HG03442 (cell line): Measurements from ENCODE around the gene INTS6.

ENCODE experiments used
- ATAC-seq: cut with Tn5 transposase; IDR thresholded peaks from one replicate; pipeline ENCODE4 v1.9.1; 2021; ENCODE audit warnings: mild to moderate bottlenecking, moderate library complexity; ENCODE audit not compliant: unreplicated experiment

The INTS6 gene, protein sequence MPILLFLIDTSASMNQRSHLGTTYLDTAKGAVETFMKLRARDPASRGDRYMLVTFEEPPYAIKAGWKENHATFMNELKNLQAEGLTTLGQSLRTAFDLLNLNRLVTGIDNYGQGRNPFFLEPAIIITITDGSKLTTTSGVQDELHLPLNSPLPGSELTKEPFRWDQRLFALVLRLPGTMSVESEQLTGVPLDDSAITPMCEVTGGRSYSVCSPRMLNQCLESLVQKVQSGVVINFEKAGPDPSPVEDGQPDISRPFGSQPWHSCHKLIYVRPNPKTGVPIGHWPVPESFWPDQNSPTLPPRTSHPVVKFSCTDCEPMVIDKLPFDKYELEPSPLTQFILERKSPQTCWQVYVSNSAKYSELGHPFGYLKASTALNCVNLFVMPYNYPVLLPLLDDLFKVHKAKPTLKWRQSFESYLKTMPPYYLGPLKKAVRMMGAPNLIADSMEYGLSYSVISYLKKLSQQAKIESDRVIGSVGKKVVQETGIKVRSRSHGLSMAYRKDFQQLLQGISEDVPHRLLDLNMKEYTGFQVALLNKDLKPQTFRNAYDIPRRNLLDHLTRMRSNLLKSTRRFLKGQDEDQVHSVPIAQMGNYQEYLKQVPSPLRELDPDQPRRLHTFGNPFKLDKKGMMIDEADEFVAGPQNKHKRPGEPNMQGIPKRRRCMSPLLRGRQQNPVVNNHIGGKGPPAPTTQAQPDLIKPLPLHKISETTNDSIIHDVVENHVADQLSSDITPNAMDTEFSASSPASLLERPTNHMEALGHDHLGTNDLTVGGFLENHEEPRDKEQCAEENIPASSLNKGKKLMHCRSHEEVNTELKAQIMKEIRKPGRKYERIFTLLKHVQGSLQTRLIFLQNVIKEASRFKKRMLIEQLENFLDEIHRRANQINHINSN

GRCh38 chr13:51452361-51453206, at the start of gene INTS6:
Gene INTS6, minus strand, starts transcription at chr13:51453036. Its CDS starts 511 bp downstream, at chr13:51452525.
- peak; percentile 65 for ATAC-seq

GRCh38 chr13:51502153-51502651, 49.4 kb upstream of the INTS6 start:
- peak; percentile 96 for ATAC-seq

- ATAC-seq: peak; percentile 20
Measured at GRCh38 chr13:51501592-51502152, 48.8 kb upstream of the INTS6 start.

DNA sequence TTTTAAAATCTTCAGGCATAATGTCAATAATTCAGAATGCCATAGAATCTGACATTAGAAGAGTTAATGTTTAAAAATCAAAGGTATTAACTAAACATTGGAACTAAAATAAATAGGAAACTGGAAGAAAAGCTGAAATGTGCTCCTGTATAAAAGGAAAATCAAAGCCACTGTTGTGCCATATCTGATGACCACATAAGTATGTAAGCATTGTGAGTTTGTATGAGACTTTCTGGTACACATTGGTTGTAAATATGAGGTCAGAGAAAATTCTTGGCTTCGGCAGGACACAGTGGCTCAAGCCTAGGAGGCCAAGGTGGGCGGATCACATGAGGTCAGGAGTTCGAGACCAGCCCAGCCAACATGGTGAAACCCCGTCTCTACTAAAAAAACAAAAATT, 48.3 kb upstream of the INTS6 start:
- ATAC-seq: no peak

DNA sequence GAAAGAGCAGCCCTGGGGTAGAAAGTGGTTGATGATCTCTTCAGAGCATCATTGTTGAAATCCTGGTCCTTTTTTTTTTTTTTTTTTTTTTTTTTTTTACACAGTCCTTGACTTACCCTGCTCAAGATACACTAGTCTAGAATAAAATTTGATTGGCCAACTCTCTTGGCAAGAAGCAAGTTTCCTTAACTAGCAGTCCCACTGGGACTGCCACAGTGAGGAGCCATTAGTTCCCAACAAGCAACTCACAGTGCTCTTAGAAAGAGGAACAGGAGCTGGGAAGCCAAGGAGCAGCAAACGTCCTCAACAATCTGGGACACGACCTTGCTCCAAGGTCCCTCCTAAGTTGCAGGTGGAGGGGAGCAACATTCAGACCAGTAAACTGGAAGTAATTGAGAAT, 47.9 kb upstream of the INTS6 start:
- no peak for ATAC-seq

DNA sequence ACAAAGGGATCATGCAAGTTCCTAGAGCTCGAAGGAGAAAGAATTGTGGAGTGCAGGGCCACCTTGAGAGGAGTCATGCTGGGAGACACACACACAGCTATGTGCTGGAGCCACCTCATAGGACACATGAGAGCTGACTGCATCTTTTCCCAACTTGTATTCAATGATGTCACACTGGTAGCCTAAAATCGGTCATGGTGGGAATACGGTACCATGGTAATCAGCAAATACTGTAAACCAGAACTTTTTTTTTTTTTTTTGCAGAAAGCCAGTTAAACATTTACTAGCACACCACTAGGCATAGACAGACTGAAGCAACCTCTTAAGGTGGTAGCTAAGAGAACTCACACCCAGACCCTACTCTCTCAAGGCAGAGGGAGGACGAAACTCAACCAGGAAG, 47.0 kb upstream of the INTS6 start:
- ATAC-seq: no peak

- no peak for ATAC-seq
Measured at GRCh38 chr13:51495316-51495715, 42.5 kb upstream of the INTS6 start.

DNA sequence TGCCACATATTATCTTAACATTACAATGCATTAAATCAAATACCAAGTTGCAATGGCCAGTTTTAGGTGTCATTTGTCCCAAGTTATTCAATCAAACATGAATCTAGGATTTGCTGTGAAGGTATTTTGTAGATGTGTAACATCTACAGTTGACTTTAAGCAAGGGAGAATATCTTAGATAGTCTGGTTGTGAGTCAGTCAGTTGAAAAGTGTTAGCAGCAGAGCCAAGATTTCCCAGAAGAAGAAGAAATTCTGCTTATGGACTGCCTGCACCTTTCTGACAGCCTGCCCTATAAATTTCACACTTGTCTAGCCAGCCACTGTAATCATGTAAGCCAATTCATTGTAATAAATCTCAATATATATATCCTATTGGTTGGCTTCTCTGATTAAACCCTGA, 41.3 kb upstream of the INTS6 start:
- ATAC-seq: no peak

- ATAC-seq: no peak
Measured at GRCh38 chr13:51488212-51488611, 35.4 kb upstream of the INTS6 start.

GRCh38 chr13:51481656-51482055, 28.8 kb upstream of the INTS6 start:
- no peak for ATAC-seq

GRCh38 chr13:51479199-51479523, 26.3 kb upstream of the INTS6 start:
- ATAC-seq: no peak

GRCh38 chr13:51478418-51479198, 25.8 kb upstream of the INTS6 start:
- no peak for ATAC-seq

DNA sequence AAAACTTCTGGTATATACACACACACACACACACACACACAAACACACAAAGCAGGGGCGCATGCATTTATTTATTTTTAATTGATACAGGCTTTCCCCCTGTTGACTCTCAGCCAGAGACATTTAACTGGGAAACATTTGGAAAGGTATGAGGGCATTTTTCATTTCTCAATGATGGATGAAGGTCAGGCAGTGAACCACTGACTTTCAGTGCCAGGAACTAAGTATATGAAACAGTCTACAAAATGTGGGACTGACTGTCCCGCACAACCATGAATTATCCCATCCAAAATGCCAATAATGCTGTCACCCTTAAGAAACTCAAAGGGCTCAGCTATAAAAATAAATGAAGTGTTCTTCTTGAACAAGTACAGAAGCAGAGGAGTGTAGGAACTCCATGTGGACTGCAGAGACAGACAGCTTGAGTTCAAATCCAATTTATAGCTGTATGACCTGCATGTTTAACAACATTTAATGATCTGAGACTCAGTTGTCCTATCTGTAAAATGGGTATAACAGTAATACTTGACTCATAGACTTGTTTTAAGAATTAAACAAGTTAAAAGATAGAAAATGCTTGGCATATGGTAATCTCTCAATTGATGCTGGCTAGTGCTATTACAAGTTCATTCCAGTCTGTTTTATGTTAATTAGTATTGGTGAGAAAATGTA, 25.0 kb upstream of the INTS6 start:
- ATAC-seq: no peak

DNA sequence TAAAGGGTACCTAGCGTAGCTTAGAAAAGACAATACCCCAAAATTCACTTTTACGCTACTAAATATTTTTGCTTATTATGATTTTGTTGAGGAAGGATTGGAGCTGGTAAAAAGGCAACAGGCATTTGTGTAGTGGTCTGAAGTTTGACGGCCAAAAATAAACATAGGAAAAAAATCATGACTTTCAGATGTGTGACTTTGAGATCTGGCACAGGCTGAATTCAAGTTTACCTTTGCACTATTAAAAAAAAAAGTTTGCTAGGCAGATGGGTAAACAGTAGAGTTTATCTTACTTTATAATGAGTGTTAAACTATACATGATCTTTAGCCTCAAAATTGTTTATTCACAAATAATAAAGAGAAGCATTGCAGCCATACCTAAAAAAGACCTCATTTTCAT, 24.3 kb upstream of the INTS6 start:
- no peak for ATAC-seq

DNA sequence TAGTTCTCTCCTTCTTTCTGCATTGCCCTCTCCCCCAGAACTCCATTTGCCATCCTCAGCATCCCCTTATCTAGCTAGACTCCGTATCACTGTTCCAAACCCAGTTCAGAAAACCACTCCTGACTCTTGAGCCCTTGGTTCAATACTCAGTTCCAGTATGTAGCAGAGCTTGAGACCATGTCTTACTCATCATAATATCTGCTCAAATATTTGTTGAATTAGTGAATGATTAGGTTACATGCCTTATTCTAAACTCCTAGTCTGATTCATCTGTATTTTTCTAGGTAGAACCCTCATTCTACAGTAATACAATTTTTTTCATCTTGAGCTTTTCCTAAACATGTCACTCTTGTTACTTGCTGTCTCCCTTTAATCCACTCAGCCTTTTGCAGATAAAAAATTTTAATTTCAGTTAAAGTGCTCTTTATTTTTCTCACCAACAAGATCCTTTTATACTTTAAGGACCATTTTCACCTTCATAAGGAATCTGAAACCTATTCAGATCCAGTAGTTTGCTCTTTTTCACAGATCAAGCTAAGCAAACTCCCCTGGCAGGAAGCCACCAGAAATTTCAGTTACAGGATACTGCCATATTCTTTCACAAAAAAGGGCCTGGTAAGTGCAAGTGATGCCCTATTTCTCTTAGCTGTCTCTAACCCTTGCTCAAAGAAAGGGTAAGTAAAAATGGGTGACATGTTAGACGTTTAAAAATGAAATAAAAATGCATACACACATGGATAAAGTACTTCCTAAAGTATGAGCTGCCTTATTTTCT, 23.1 kb upstream of the INTS6 start:
- no peak for ATAC-seq

DNA sequence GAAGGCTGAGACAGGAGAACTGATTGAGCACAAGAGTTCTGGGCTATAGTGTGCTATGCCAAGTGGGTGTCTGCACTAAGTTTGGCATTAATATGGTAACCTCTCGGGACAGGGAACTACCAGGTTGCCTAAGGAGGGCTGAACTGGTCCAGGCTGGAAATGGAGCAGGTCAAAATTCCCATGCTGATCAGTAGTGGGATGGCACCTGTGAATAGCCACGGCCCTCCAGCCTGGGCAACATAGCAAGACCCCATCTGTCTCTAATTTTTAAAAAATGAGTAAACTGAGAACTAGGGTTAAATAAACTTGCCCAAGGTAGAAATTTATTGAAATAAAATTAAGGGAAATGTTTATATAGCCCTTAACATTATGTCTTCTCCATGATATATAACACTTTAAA, 17.0 kb upstream of the INTS6 start:
- no peak for ATAC-seq

- ATAC-seq: no peak
Measured at GRCh38 chr13:51467730-51468129, 14.9 kb upstream of the INTS6 start.

GRCh38 chr13:51465124-51465523, 12.3 kb upstream of the INTS6 start:
- no peak for ATAC-seq
